GM13977 (cell line): ENCODE results near the gene SEC22A.

Source experiments
- DNase-seq: peaks from one replicate; pipeline ENCODE4 v3.0.0; 2012; ENCODE audit warnings: low spot score
- CTCF ChIP-seq: IDR thresholded peaks from 2 replicates; pipeline ENCODE4 v1.5.1; 2012; ENCODE audit warnings: mild to moderate bottlenecking, control low read depth; ENCODE audit not compliant: insufficient read depth; ENCODE audit errors: extremely low read depth, missing control alignments
- in situ Hi-C: fragments of 300-500 bp; cut with MboI; formaldehyde crosslinking; loops from one replicate; pipeline ENCODE4 v1.12.0; 2022; ENCODE audit warnings: low sequenced_read_pairs, low pct_unique_long_range_greater_than_20kb, mixed read lengths, inconsistent platforms; ENCODE audit not compliant: unreplicated experiment

SEC22A gene

DNA sequence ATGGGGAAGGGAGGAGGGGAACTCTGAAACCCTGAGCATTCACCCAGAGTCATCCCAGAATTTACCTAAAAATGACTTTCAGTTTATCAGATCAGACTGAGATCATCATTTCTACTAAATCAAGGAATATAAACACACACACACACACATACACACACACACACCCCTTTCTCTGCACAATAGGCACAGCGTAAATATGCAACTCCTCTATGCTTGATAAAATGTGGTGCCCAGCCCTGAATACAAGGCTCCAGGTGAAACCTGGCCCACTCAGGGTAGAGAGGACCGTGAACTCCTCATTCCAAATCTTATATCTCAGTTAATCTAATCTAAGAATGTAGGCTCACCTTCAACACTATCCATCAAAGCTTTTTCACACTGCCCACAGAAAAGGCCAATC lies 31.8 kb upstream of the SEC22A start:
- no peak for TF ChIP-seq CTCF
- in situ Hi-C loops: no loop called here
- DNase-seq: no peak

DNA sequence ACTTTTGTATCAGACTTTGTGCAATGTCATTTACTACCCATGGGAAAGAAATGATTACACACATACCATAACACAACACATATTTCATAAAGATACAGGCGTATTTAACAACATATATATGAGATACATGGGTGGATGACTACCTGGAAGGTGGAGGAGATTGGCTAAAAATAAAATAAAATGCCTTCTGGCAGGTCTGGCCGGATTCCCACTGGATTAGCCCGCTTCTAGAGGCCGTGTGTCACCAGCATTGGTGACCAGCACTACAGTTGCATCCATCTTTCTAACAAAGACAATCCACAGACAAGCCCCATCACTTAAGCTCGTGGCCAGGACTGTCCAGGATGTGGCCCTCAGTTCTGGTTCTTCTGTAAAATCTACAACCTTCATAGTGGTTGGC lies 21.0 kb upstream of the SEC22A start:
- in situ Hi-C loops: no loop called here
- DNase-seq: no peak
- TF ChIP-seq CTCF: no peak

GRCh38 chr3:123186695-123187094 lies 15.0 kb upstream of the SEC22A start:
- in situ Hi-C loops: no loop called here
- TF ChIP-seq CTCF: no peak
- no peak for DNase-seq

DNA sequence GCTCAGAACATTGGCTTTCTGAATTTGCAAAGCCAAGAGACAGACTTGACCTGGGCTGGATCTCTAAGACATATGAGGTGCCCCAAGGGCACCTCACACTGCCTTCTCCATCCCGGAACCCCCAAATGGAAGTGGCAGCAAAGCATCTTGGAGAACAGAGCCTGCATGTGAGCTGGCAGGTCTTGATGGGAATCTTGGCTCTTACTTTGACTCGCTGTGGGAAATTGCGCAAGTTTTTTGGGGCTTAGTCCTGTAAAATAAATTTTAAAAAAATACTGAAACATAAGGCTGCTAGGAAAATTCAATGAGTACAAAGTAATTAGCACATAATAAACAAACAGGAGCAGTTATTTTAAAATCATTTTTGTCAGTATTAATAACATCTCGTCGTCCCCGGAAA lies 13.7 kb upstream of the SEC22A start:
- no peak for TF ChIP-seq CTCF
- in situ Hi-C loops: no loop called here
- no peak for DNase-seq

GRCh38 chr3:123193448-123194101 lies 8.2 kb upstream of the SEC22A start:
- TF ChIP-seq CTCF: no peak
- in situ Hi-C loops: no loop called here
- no peak for DNase-seq

DNA sequence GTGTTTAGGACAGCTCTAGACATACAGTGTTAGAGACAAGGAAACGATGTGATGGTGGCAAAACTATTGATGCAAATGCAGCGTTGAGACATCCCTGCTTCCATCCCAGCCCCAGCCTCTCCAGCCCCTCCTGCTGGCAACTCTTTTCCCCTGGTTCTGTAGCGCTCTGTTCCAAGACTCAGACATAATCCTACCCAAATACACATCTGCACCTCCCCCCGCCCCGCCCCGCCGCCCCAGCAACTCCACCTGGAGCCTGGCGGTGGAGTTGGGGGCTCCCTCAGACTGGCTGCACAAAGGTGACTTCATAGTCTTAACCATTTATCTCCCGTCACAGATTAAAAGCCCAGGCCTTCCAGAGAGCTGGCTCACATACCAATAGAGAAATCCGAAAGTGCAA lies 7.2 kb upstream of the SEC22A start:
- no peak for TF ChIP-seq CTCF
- in situ Hi-C loops: no loop called here
- no peak for DNase-seq

- DNase-seq: no peak
- in situ Hi-C loops: no loop called here
- TF ChIP-seq CTCF: no peak
Observed at GRCh38 chr3:123198372-123198771, 3.4 kb upstream of the SEC22A start.
